GM23338 (cell line): Measurements from ENCODE around the gene EMSY. TPM values are rescaled to one million over a fixed set of nuclear protein-coding genes. Genes with fewer than 3 reads are reported as not detected.

Experiments
- EZH2 ChIP-seq: fragments of 200-600 bp; sonication (generic); IDR thresholded peaks from one replicate; pipeline ENCODE4 v1.8.0; 2017; ENCODE audit warnings: antibody characterized with exemption, mild to moderate bottlenecking, low read depth; ENCODE audit not compliant: unreplicated experiment
- EZH2phosphoT487 ChIP-seq: fragments of 200-600 bp; sonication (generic); IDR thresholded peaks from one replicate; pipeline ENCODE4 v1.8.1; 2018; ENCODE audit warnings: antibody characterized with exemption; ENCODE audit not compliant: unreplicated experiment
- JUNB ChIP-seq: IDR thresholded peaks from one replicate; pipeline ENCODE4 v1.6.1; 2016; ENCODE audit warnings: antibody characterized with exemption; ENCODE audit not compliant: unreplicated experiment
- POLR2AphosphoS5 ChIP-seq: IDR thresholded peaks from 2 replicates; pipeline ENCODE4 v1.6.1; 2016; ENCODE audit warnings: antibody characterized with exemption, low read depth
- STAT1 ChIP-seq: IDR thresholded peaks from one replicate; pipeline ENCODE4 v1.6.1; 2016; ENCODE audit warnings: antibody characterized with exemption; ENCODE audit not compliant: unreplicated experiment
- ZNF114 ChIP-seq: fragments of 250-450 bp; sonication (Bioruptor Pico); IDR thresholded peaks from 2 replicates; pipeline ENCODE4 v1.5.0; 2020; ENCODE audit warnings: mild to moderate bottlenecking, moderate library complexity
- ZNF331 ChIP-seq: fragments of 250-450 bp; sonication (Bioruptor Pico); IDR thresholded peaks from 2 replicates; pipeline ENCODE4 v1.5.0; 2020; ENCODE audit warnings: low read depth, mild to moderate bottlenecking, moderate library complexity
- polyA plus RNA-seq: library from polyadenylated mRNA; unstranded; fragments of >200 nt; fragmentation: Nextera tagmentation; extraction: Ambion mirVana; gene quantifications from 2 replicates; pipeline ENCODE4 v1.2.1, GENCODE V29; 2016
- total RNA-seq: library from RNA; depleted of rRNA; stranded (reverse); fragments of >200 nt; shearing (Covaris generic); gene quantifications from 2 replicates; pipeline ENCODE4 v1.2.3, GENCODE V29; 2014
- TF ChIP-seq, protein P1 (sequence below): fragments of 250-450 bp; sonication (Bioruptor Pico); IDR thresholded peaks from 2 replicates; pipeline ENCODE4 v1.5.0; 2020; ENCODE audit warnings: mild to moderate bottlenecking, moderate library complexity
- TF ChIP-seq, protein P2 (sequence below): IDR thresholded peaks from 2 replicates; pipeline ENCODE4 v1.6.1; 2016; ENCODE audit warnings: antibody characterized with exemption

EMSY gene
- total and polyA plus RNA-seq, 2 experiments from 2014 or later = 25.0 to 46.9 TPM

GRCh38 chr11:76587820-76588454 lies 143.1 kb downstream of the EMSY start (continued):
- TF ChIP-seq, protein P1, sequence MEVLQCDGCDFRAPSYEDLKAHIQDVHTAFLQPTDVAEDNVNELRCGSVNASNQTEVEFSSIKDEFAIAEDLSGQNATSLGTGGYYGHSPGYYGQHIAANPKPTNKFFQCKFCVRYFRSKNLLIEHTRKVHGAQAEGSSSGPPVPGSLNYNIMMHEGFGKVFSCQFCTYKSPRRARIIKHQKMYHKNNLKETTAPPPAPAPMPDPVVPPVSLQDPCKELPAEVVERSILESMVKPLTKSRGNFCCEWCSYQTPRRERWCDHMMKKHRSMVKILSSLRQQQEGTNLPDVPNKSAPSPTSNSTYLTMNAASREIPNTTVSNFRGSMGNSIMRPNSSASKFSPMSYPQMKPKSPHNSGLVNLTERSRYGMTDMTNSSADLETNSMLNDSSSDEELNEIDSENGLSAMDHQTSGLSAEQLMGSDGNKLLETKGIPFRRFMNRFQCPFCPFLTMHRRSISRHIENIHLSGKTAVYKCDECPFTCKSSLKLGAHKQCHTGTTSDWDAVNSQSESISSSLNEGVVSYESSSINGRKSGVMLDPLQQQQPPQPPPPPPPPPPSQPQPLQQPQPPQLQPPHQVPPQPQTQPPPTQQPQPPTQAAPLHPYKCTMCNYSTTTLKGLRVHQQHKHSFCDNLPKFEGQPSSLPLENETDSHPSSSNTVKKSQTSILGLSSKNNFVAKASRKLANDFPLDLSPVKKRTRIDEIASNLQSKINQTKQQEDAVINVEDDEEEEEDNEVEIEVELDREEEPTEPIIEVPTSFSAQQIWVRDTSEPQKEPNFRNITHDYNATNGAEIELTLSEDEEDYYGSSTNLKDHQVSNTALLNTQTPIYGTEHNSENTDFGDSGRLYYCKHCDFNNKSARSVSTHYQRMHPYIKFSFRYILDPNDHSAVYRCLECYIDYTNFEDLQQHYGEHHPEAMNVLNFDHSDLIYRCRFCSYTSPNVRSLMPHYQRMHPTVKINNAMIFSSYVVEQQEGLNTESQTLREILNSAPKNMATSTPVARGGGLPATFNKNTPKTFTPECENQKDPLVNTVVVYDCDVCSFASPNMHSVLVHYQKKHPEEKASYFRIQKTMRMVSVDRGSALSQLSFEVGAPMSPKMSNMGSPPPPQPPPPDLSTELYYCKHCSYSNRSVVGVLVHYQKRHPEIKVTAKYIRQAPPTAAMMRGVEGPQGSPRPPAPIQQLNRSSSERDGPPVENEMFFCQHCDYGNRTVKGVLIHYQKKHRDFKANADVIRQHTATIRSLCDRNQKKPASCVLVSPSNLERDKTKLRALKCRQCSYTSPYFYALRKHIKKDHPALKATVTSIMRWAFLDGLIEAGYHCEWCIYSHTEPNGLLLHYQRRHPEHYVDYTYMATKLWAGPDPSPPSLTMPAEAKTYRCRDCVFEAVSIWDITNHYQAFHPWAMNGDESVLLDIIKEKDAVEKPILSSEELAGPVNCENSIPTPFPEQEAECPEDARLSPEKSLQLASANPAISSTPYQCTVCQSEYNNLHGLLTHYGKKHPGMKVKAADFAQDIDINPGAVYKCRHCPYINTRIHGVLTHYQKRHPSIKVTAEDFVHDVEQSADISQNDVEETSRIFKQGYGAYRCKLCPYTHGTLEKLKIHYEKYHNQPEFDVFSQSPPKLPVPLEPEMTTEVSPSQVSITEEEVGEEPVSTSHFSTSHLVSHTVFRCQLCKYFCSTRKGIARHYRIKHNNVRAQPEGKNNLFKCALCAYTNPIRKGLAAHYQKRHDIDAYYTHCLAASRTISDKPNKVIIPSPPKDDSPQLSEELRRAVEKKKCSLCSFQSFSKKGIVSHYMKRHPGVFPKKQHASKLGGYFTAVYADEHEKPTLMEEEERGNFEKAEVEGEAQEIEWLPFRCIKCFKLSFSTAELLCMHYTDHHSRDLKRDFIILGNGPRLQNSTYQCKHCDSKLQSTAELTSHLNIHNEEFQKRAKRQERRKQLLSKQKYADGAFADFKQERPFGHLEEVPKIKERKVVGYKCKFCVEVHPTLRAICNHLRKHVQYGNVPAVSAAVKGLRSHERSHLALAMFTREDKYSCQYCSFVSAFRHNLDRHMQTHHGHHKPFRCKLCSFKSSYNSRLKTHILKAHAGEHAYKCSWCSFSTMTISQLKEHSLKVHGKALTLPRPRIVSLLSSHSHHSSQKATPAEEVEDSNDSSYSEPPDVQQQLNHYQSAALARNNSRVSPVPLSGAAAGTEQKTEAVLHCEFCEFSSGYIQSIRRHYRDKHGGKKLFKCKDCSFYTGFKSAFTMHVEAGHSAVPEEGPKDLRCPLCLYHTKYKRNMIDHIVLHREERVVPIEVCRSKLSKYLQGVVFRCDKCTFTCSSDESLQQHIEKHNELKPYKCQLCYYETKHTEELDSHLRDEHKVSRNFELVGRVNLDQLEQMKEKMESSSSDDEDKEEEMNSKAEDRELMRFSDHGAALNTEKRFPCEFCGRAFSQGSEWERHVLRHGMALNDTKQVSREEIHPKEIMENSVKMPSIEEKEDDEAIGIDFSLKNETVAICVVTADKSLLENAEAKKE = no peak
- TF ChIP-seq, protein P2, sequence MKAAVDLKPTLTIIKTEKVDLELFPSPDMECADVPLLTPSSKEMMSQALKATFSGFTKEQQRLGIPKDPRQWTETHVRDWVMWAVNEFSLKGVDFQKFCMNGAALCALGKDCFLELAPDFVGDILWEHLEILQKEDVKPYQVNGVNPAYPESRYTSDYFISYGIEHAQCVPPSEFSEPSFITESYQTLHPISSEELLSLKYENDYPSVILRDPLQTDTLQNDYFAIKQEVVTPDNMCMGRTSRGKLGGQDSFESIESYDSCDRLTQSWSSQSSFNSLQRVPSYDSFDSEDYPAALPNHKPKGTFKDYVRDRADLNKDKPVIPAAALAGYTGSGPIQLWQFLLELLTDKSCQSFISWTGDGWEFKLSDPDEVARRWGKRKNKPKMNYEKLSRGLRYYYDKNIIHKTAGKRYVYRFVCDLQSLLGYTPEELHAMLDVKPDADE = no peak
- TF ChIP-seq EZH2 = no peak
- TF ChIP-seq JUNB = no peak
- no peak for TF ChIP-seq STAT1
- no peak for TF ChIP-seq ZNF114
- no peak for TF ChIP-seq EZH2phosphoT487
- TF ChIP-seq POLR2AphosphoS5 = no peak
- TF ChIP-seq ZNF331 (CRISPR knock-in tag) = no peak
